Liver (tissue), 9 donors: ENCODE measurements around the gene PIKFYVE. TPM values are rescaled to one million over a fixed set of nuclear protein-coding genes. Genes with fewer than 3 reads are reported as not detected.

ENCODE experiments used
- DNase-seq: peaks from one replicate; pipeline ENCODE4 v3.0.0-alpha.2; 2017; ENCODE audit warnings: low spot score
- H3K27ac ChIP-seq, 2 donors: one replicate each; pipeline ENCODE4 v1.7.0; 2013; ENCODE audit warnings: inconsistent platforms in 2 of 2, low read length in 2 of 2, control low read depth in 1 of 2, low read depth in 1 of 2, mild to moderate bottlenecking in 1 of 2
- H3K27me3 ChIP-seq, 4 donors: one replicate each; pipeline versions ENCODE4 v1.6.1 to v1.7.0; 2013; ENCODE audit warnings: low read length in 3 of 4, inconsistent platforms in 1 of 4, mild to moderate bottlenecking in 1 of 4, moderate library complexity in 1 of 4; ENCODE audit not compliant: control insufficient read depth in 4 of 4, insufficient read depth in 4 of 4
- H3K36me3 ChIP-seq, 4 donors: one replicate each; pipeline versions ENCODE4 v1.6.1 to v1.7.0; 2013; ENCODE audit warnings: low read length in 3 of 4, mild to moderate bottlenecking in 3 of 4, low read depth in 1 of 4, moderate library complexity in 1 of 4; ENCODE audit not compliant: control insufficient read depth in 4 of 4, insufficient read depth in 3 of 4
- H3K4me1 ChIP-seq, 4 donors: one replicate each; pipeline versions ENCODE4 v1.6.1 to v1.7.0; 2013; ENCODE audit warnings: low read length in 3 of 4, mild to moderate bottlenecking in 3 of 4, moderate library complexity in 1 of 4; ENCODE audit not compliant: control insufficient read depth in 4 of 4, insufficient read depth in 4 of 4
- H3K4me3 ChIP-seq, 3 donors: one replicate each; pipeline versions ENCODE4 v1.6.1 to v1.7.0; 2013; ENCODE audit warnings: low read length in 3 of 3, control low read depth in 1 of 3, low read depth in 1 of 3, mild to moderate bottlenecking in 1 of 3
- H3K9ac ChIP-seq, 2 donors: one replicate each; pipeline ENCODE4 v1.7.0; 2013; ENCODE audit warnings: low read length in 2 of 2, mild to moderate bottlenecking in 2 of 2, moderate library complexity in 2 of 2, control low read depth in 1 of 2, low read depth in 1 of 2
- H3K9me3 ChIP-seq, 4 donors: one replicate each; pipeline versions ENCODE4 v1.6.1 to v1.7.0; 2013; ENCODE audit warnings: low read length in 3 of 4; ENCODE audit not compliant: control insufficient read depth in 4 of 4
- ATF3 ChIP-seq: IDR thresholded peaks from 2 replicates; pipeline ENCODE4 v1.6.1; 2016; ENCODE audit warnings: antibody characterized with exemption
- CTCF ChIP-seq: fragments of 150-350 bp; IDR thresholded peaks from 2 replicates; pipeline ENCODE4 v1.5.1; 2017; ENCODE audit warnings: improper control_type of control experiment, low read depth, low read length; ENCODE audit not compliant: missing input control
- EGR1 ChIP-seq, 2 donors: IDR thresholded peaks; 2 replicates each; pipeline ENCODE4 v1.6.1; 2016 to 2018; ENCODE audit warnings: antibody characterized with exemption in 2 of 2, low read depth in 2 of 2
- FOXA1 ChIP-seq: IDR thresholded peaks from 2 replicates; pipeline ENCODE4 v1.6.1; 2016; ENCODE audit warnings: antibody characterized with exemption
- FOXA2 ChIP-seq: IDR thresholded peaks from 2 replicates; pipeline ENCODE4 v1.6.1; 2016; ENCODE audit warnings: antibody characterized with exemption
- HNF4A ChIP-seq, 2 donors: conservative IDR thresholded peaks; 2 replicates each; pipeline ENCODE4 v1.6.1; 2016; ENCODE audit warnings: antibody characterized with exemption in 2 of 2, mild to moderate bottlenecking in 2 of 2
- HNF4G ChIP-seq: IDR thresholded peaks from 2 replicates; pipeline ENCODE4 v1.6.1; 2016; ENCODE audit warnings: antibody characterized with exemption
- JUND ChIP-seq, 2 donors: IDR thresholded peaks; 2 replicates each; pipeline ENCODE4 v1.6.1; 2016; ENCODE audit warnings: antibody characterized with exemption in 2 of 2
- MAX ChIP-seq: IDR thresholded peaks from 2 replicates; pipeline ENCODE4 v1.6.1; 2016; ENCODE audit warnings: antibody characterized with exemption
- NR2F2 ChIP-seq: IDR thresholded peaks from 2 replicates; pipeline ENCODE4 v1.6.1; 2016; ENCODE audit warnings: antibody characterized with exemption
- RAD21 ChIP-seq, 2 donors: IDR thresholded peaks; 2 replicates each; pipeline ENCODE4 v1.6.1; 2016; ENCODE audit warnings: antibody characterized with exemption in 2 of 2, mild to moderate bottlenecking in 2 of 2
- RXRA ChIP-seq, 2 donors: IDR thresholded peaks; 2 replicates each; pipeline ENCODE4 v1.6.1; 2017 to 2018; ENCODE audit warnings: antibody characterized with exemption in 2 of 2, mild to moderate bottlenecking in 1 of 2
- SP1 ChIP-seq: IDR thresholded peaks from 2 replicates; pipeline ENCODE4 v1.6.1; 2018; ENCODE audit warnings: antibody characterized with exemption, mild to moderate bottlenecking
- TAF1 ChIP-seq: conservative IDR thresholded peaks from 2 replicates; pipeline ENCODE4 v1.6.1; 2016; ENCODE audit warnings: antibody characterized with exemption, mild to moderate bottlenecking
- YY1 ChIP-seq: IDR thresholded peaks from 2 replicates; pipeline ENCODE4 v1.6.1; 2016; ENCODE audit warnings: antibody characterized with exemption, mild to moderate bottlenecking
- ZBTB33 ChIP-seq: IDR thresholded peaks from 2 replicates; pipeline ENCODE4 v1.6.1; 2016; ENCODE audit warnings: antibody characterized with exemption
- WGBS: extraction: QIAGEN DNeasy Blood & Tissue Kit; methylation state at CpG from one replicate; pipeline ENCODE4 v1.1.7; 2013; 5-methylcytosine and 5-hydroxymethylcytosine counted together
- polyA plus RNA-seq, 2 donors: library from polyadenylated mRNA; stranded (reverse) in 1 of 2; unstranded in 1 of 2; fragments of 200-250 nt in 1 of 2; fragments of >200 nt in 1 of 2; fragmentation: Nextera tagmentation in 1 of 2; extraction: Ambion mirVana in 1 of 2; gene quantifications; one replicate each; pipeline versions ENCODE4 v1.2.1 to v1.2.3, GENCODE V29; 2013 to 2015
- total RNA-seq, 2 donors: library from RNA; depleted of rRNA; stranded (reverse); fragments of >200 nt; gene quantifications; one replicate each; pipeline ENCODE4 v1.2.3, GENCODE V29; 2014
- donor health status: healthy.
- donor health status: healthy.
- donor health status: healthy.
- donor health status: healthy.
- donor health status: healthy.

PIKFYVE gene
- total and polyA plus RNA-seq, 4 donors: 3.5 to 23.1 (median 9.1) TPM

- Histone ChIP-seq H3K9me3 (peaks cover 0 to 2% (median 0%) of the 10 kb centered on the region in 4 donors), H3K9ac (no peak overlapping the region), H3K27me3 (no peaks in the 10 kb centered on the region), H3K4me3 (no peak overlapping the region), H3K27ac (no peak overlapping the region), H3K36me3 (no peaks in the 10 kb centered on the region), H3K4me1 (peaks cover 4 to 22% (median 18%) of the 10 kb centered on the region in 4 donors)
- TF ChIP-seq YY1 (no peak), HNF4G (no peak), CTCF (no peak), TAF1 (no peak), JUND (IDR thresholded peaks at IDR 0.05) (no peak), FOXA1 (no peak), ZBTB33 (no peak), HNF4A (conservative IDR thresholded peaks at IDR 0.05) (no peak), RXRA (IDR thresholded peaks at IDR 0.05) (no peak), NR2F2 (no peak), FOXA2 (no peak), ATF3 (no peak), SP1 (no peak)
- DNase-seq: no peak
- WGBS: 94% methylated on average over 48 of the region's 48 CpGs
Measured at GRCh38 chr2:208360259-208361076, 94.4 kb downstream of the PIKFYVE start.

GRCh38 chr2:208361077-208361441 lies 95.0 kb downstream of the PIKFYVE start:
- peaks cover 4 to 17% (median 12%) of the 10 kb centered on the region in 4 donors for H3K4me1 ChIP-seq
- no peak overlapping the region for H3K27ac ChIP-seq
- TF ChIP-seq TAF1 (no peak), EGR1 (IDR thresholded peaks at IDR 0.05; ENCODE audit: low read depth in 2 of 2) (no peak), RAD21 (IDR thresholded peaks at IDR 0.05) (no peak), ZBTB33 (no peak), ATF3 (no peak), RXRA (IDR thresholded peaks at IDR 0.05) (no peak), MAX (no peak)
- H3K4me3 ChIP-seq: no peak overlapping the region
- H3K9me3 ChIP-seq: peaks cover 0 to 2% (median 0%) of the 10 kb centered on the region in 4 donors
- H3K27me3 ChIP-seq: no peaks in the 10 kb centered on the region
- no peak for DNase-seq
- 96% methylated on average over 9 of the region's 9 CpGs for WGBS
- H3K36me3 ChIP-seq: no peaks in the 10 kb centered on the region
- H3K9ac ChIP-seq: no peak overlapping the region
